ENCODE measurements around the gene ORM2. TPM values are rescaled to one million over a fixed set of nuclear protein-coding genes. Genes with fewer than 3 reads are reported as not detected.
A peak's percentile ranks its signal among the peaks of the same experiment; 100 is the strongest.

The ORM2 gene
- total RNA-seq, 1 donor from 2014 or later: 0.64 TPM

DNA sequence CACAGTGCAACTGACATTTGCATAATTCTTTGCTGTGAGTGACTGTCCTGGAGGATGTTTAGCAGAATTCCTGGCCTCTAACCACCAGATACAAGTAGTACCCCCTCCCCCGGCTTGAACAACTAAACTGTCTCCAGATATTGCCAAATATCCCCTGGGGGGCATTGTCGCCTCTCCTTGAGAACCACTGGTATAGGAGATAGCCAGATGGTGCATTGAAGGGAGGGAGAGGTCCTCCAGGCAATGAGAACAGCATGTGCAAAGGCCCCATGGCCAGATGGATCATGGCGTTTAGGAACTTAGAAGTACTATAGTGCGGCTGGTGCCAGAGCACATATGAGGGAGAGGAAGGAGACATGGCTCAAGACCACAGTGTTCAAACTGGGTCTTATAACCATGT lies 25.7 kb upstream of the ORM2 start:
- Histone ChIP-seq H3K36me3 (peaks cover 0 to 5% of the 10 kb centered on the region in 2 donors), H3K9me3 (no peaks in the 10 kb centered on the region), H3K27me3 (no peaks in the 10 kb centered on the region), H3K4me3 (no peak overlapping the region), H3K4me1 (peaks cover 0 to 2% of the 10 kb centered on the region in 2 donors), H3K27ac (no peak overlapping the region)
- DNase-seq (ENCODE audit: low spot score in 2 of 2): peak in 1 of 2 donors; percentile 46
- intact Hi-C loops (cut with DNase I): no loop called here
- TF ChIP-seq, protein P1, sequence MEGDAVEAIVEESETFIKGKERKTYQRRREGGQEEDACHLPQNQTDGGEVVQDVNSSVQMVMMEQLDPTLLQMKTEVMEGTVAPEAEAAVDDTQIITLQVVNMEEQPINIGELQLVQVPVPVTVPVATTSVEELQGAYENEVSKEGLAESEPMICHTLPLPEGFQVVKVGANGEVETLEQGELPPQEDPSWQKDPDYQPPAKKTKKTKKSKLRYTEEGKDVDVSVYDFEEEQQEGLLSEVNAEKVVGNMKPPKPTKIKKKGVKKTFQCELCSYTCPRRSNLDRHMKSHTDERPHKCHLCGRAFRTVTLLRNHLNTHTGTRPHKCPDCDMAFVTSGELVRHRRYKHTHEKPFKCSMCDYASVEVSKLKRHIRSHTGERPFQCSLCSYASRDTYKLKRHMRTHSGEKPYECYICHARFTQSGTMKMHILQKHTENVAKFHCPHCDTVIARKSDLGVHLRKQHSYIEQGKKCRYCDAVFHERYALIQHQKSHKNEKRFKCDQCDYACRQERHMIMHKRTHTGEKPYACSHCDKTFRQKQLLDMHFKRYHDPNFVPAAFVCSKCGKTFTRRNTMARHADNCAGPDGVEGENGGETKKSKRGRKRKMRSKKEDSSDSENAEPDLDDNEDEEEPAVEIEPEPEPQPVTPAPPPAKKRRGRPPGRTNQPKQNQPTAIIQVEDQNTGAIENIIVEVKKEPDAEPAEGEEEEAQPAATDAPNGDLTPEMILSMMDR (IDR thresholded peaks at IDR 0.05): no peak

DNA sequence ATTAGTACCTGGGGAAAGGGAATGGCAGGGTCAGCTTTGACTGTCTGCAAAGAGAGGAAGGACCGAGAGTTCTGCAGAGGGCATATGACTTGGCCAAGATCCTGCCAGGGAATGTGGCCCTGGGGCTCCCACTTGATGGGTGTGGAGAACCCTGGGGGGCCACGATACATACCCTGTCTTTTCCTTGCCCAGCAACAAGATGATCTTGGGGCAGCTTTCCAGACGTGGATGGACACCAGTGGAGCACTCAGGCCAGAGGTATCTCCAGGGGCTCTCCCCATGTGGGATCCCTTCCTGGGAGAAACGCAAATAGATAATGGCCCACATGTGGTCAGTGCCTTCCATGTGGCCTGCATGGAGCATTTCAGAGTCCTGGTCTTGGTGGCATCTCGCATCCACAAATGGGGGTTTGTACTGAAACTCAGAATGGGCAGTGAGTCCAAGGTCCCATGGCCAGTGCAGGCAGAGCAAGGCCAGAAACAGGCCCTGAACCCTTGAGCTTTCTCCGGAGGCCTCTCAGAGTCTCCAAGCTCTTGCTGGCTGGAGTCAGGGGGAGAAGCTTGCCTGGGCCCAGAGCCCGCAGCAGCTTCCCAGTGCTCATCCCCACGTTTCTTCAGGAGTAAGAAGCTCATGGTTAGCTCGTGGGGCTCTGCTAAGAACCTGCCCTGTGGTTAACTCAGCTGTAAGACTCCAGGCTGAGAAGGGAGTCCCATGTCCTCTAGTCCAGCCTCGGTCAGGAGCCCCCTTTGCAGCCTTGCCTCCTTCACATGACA lies 25.1 kb upstream of the ORM2 start:
- Histone ChIP-seq H3K9me3 (no peaks in the 10 kb centered on the region), H3K4me1 (peaks cover 0 to 2% of the 10 kb centered on the region in 2 donors), H3K27ac (no peak overlapping the region), H3K36me3 (peaks cover 0 to 5% of the 10 kb centered on the region in 2 donors), H3K27me3 (no peaks in the 10 kb centered on the region), H3K4me3 (no peak overlapping the region)
- intact Hi-C loops (cut with DNase I): loop anchor here (1.0 kb wide), 1 partner anchor 222 kb away; no protein-coding TSS in a partner anchor
- DNase-seq (ENCODE audit: low spot score in 2 of 2): peak in 1 of 2 donors; percentile 55
- TF ChIP-seq, protein P1 (IDR thresholded peaks at IDR 0.05): no peak

DNA sequence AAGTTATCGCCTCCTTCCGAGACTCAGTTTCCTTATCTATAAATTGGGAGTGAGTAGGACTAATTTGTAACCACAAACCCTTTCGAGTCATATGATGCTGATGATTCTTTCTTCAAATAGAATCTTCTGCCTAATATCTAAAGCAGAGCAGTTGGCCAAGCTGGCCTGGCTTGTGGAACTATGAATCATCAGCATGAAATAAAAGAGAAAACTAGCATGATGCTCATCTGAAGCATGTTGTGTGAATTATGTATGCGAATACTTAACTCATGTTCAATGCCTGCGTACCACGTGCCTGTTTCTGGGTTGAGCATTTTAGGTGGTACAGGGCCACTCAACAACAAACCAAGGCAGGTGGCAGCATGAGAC lies 21.8 kb upstream of the ORM2 start:
- Histone ChIP-seq H3K4me3 (no peak overlapping the region), H3K27ac (no peak overlapping the region), H3K27me3 (no peaks in the 10 kb centered on the region), H3K4me1 (no peaks in the 10 kb centered on the region), H3K9me3 (no peaks in the 10 kb centered on the region), H3K36me3 (peaks cover 0 to 3% of the 10 kb centered on the region in 2 donors)
- intact Hi-C loops (cut with DNase I): no loop called here
- TF ChIP-seq, protein P1 (IDR thresholded peaks at IDR 0.05): no peak
- peak in 1 of 2 donors; percentile 59 for DNase-seq (ENCODE audit: low spot score in 2 of 2)

DNA sequence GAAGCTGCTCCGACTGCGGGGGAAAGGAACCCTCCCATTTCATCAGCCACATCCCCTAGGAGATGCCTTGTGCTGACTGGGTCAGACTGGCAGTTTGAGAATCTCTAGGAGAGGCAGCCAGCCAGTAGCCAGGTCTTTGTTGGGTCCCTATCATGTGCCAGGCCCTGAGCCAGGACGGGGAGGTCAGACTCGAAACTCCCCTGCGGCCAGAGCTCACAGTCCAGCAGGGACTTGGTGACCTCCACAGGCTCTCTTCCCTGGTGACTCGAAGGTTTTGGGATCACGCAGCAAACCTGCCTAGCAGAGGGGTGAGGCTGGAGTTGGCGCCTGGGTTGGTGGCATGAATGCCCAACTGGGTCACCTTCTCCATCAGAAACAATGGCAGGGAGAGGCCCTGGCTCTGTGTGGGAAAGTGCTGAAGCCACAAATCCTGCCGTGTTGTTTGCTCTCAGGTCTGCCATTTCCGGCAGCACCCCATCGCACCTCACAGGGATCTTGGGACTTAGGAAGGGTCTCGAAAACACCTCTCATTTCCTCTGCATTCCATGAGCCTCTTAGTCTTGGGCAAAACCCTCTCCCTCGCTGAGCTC lies 21.2 kb upstream of the ORM2 start:
- H3K27ac ChIP-seq: no peak overlapping the region
- H3K4me1 ChIP-seq: no peaks in the 10 kb centered on the region
- H3K27me3 ChIP-seq: no peaks in the 10 kb centered on the region
- TF ChIP-seq, protein P1 (IDR thresholded peaks at IDR 0.05): no peak
- intact Hi-C loops (cut with DNase I): no loop called here
- H3K9me3 ChIP-seq: no peaks in the 10 kb centered on the region
- peak in 1 of 2 donors; percentile 60 for DNase-seq (ENCODE audit: low spot score in 2 of 2)
- H3K36me3 ChIP-seq: peaks cover 0 to 3% of the 10 kb centered on the region in 2 donors
- no peak overlapping the region for H3K4me3 ChIP-seq

DNA sequence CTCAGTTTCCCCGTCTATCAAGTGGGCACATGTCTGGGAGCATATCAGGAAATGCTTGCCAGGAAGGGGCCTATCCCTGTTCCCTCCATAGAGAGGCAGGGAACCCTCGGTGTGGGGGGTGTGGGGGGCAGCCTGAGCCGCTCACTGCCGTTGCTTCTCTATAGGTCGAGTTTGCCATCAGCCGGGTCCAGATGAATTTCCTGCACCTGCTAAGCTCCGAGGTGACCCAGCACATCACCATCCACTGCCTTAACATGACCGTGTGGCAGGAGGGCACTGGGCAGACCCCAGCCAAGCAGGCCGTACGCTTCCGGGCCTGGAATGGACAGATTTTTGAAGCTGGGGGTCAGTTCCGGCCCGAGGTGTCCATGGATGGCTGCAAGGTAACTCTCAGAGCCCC lies 20.6 kb upstream of the ORM2 start:
- Histone ChIP-seq H3K4me1 (no peaks in the 10 kb centered on the region), H3K4me3 (no peak overlapping the region), H3K36me3 (peaks cover 0 to 3% of the 10 kb centered on the region in 2 donors), H3K27me3 (no peaks in the 10 kb centered on the region), H3K9me3 (no peaks in the 10 kb centered on the region), H3K27ac (no peak overlapping the region)
- DNase-seq (ENCODE audit: low spot score in 2 of 2): peak in 1 of 2 donors; percentile 58
- intact Hi-C loops (cut with DNase I): no loop called here
- TF ChIP-seq, protein P1 (IDR thresholded peaks at IDR 0.05): no peak

Measured in ascending aorta (tissue), 2 donors.